Measurements from ENCODE around the gene GALNT5.

Gene GALNT5

GRCh38 chr2:157333304-157334047 lies 76.0 kb downstream of the GALNT5 start:
- H3K27ac ChIP-seq (ENCODE audit: low read depth, low read length): no peak overlapping the region
- TF ChIP-seq CTCF (IDR thresholded peaks at IDR 0.05; ENCODE audit: insufficient read depth, low read length, poor library complexity, severe bottlenecking): no peak
- TF ChIP-seq EZH2phosphoT487 (conservative IDR thresholded peaks at IDR 0.05; ENCODE audit: low read length): no peak
- H3K9me2 ChIP-seq (replicated peaks; ENCODE audit: insufficient read depth, low read length): no peaks in the 10 kb centered on the region
- no peaks in the 10 kb centered on the region for H4K20me1 ChIP-seq (ENCODE audit: low read depth, low read length)
- no peak overlapping the region for H3K4me2 ChIP-seq (ENCODE audit: low read depth, low read length, poor library complexity, severe bottlenecking)
- H3K36me3 ChIP-seq (ENCODE audit: low read length): no peaks in the 10 kb centered on the region
- H3K27me3 ChIP-seq (ENCODE audit: low read length): no peaks in the 10 kb centered on the region
- no peaks in the 10 kb centered on the region for H3K79me2 ChIP-seq (ENCODE audit: insufficient read depth, low read length)
- H3K9ac ChIP-seq (ENCODE audit: low read length): no peak overlapping the region
- no peak overlapping the region for H3K4me3 ChIP-seq (ENCODE audit: insufficient read depth, low read length, poor library complexity, severe bottlenecking)
- H3F3A ChIP-seq (ENCODE audit: insufficient read depth): no peaks in the 10 kb centered on the region
- H3K9me3 ChIP-seq (ENCODE audit: insufficient read depth, low read length): no peaks in the 10 kb centered on the region
- H2AFZ ChIP-seq (ENCODE audit: low read depth, low read length, severe bottlenecking): no peak overlapping the region

- no peak for TF ChIP-seq CTCF (IDR thresholded peaks at IDR 0.05; ENCODE audit: insufficient read depth, low read length, poor library complexity, severe bottlenecking)
- no peak for TF ChIP-seq EZH2phosphoT487 (conservative IDR thresholded peaks at IDR 0.05; ENCODE audit: low read length)
- Histone ChIP-seq H3K79me2 (ENCODE audit: insufficient read depth, low read length) (no peaks in the 10 kb centered on the region), H3K4me2 (ENCODE audit: low read depth, low read length, poor library complexity, severe bottlenecking) (no peak overlapping the region), H3K9me3 (ENCODE audit: insufficient read depth, low read length) (no peaks in the 10 kb centered on the region), H4K20me1 (ENCODE audit: low read depth, low read length) (no peaks in the 10 kb centered on the region), H3K4me3 (ENCODE audit: insufficient read depth, low read length, poor library complexity, severe bottlenecking) (no peak overlapping the region), H3K27ac (ENCODE audit: low read depth, low read length) (no peak overlapping the region), H3K9ac (ENCODE audit: low read length) (no peak overlapping the region), H3F3A (ENCODE audit: insufficient read depth) (no peaks in the 10 kb centered on the region), H2AFZ (ENCODE audit: low read depth, low read length, severe bottlenecking) (no peak overlapping the region), H3K36me3 (ENCODE audit: low read length) (no peaks in the 10 kb centered on the region), H3K27me3 (ENCODE audit: low read length) (no peaks in the 10 kb centered on the region), H3K9me2 (replicated peaks; ENCODE audit: insufficient read depth, low read length) (no peaks in the 10 kb centered on the region)
Observed at GRCh38 chr2:157334335-157334734, 76.8 kb downstream of the GALNT5 start.

- TF ChIP-seq EZH2phosphoT487 (conservative IDR thresholded peaks at IDR 0.05; ENCODE audit: low read length): no peak
- TF ChIP-seq CTCF (IDR thresholded peaks at IDR 0.05; ENCODE audit: insufficient read depth, low read length, poor library complexity, severe bottlenecking): no peak
- Histone ChIP-seq H3K4me2 (ENCODE audit: low read depth, low read length, poor library complexity, severe bottlenecking) (no peak overlapping the region), H4K20me1 (ENCODE audit: low read depth, low read length) (no peaks in the 10 kb centered on the region), H3K36me3 (ENCODE audit: low read length) (no peaks in the 10 kb centered on the region), H3K9me3 (ENCODE audit: insufficient read depth, low read length) (no peaks in the 10 kb centered on the region), H3K4me3 (ENCODE audit: insufficient read depth, low read length, poor library complexity, severe bottlenecking) (no peak overlapping the region), H3K27ac (ENCODE audit: low read depth, low read length) (no peak overlapping the region), H3F3A (ENCODE audit: insufficient read depth) (no peaks in the 10 kb centered on the region), H3K9me2 (replicated peaks; ENCODE audit: insufficient read depth, low read length) (no peaks in the 10 kb centered on the region), H3K79me2 (ENCODE audit: insufficient read depth, low read length) (no peaks in the 10 kb centered on the region), H3K27me3 (ENCODE audit: low read length) (no peaks in the 10 kb centered on the region), H3K9ac (ENCODE audit: low read length) (no peak overlapping the region), H2AFZ (ENCODE audit: low read depth, low read length, severe bottlenecking) (no peak overlapping the region)
Observed at GRCh38 chr2:157334797-157335196, 77.3 kb downstream of the GALNT5 start.

Measured in SU-DHL-6 (cell line).